Astrocyte of the cerebellum (primary cell): ENCODE data around the gene LIN37.

Experiments
- DNase-seq: peaks from one replicate; pipeline ENCODE4 v3.0.0-alpha.2; 2011; ENCODE audit warnings: low read depth
- H3K4me3 ChIP-seq: 2 replicates; pipeline ENCODE4 v1.5.1; 2011; ENCODE audit warnings: mild to moderate bottlenecking, low read depth, low read length, moderate library complexity
- CTCF ChIP-seq: IDR thresholded peaks from 2 replicates; pipeline ENCODE4 v1.5.1; 2012; ENCODE audit warnings: low read length, low read depth, moderate library complexity, mild to moderate bottlenecking; ENCODE audit errors: missing control alignments
- in situ Hi-C: cut with HindIII; loops from 2 replicates; pipeline ENCODE4 v1.10.0; 2017; ENCODE audit warnings: low sequenced_read_pairs

The LIN37 gene

GRCh38 chr19:35779033-35779432, 30.7 kb downstream of the LIN37 start:
- no peak for TF ChIP-seq CTCF
- no peak overlapping the region for H3K4me3 ChIP-seq
- DNase-seq: no peak
- in situ Hi-C loops: no loop called here

- in situ Hi-C loops: no loop called here
- TF ChIP-seq CTCF: no peak
- no peak overlapping the region for H3K4me3 ChIP-seq
- no peak for DNase-seq
These were observed 31.7 kb downstream of the LIN37 start for GRCh38 chr19:35780058-35780457.

- no peak overlapping the region for H3K4me3 ChIP-seq
- in situ Hi-C loops: no loop called here
- no peak for DNase-seq
- TF ChIP-seq CTCF: no peak
These were observed 32.3 kb downstream of the LIN37 start for GRCh38 chr19:35780717-35781116.

GRCh38 chr19:35781650-35782049, 33.3 kb downstream of the LIN37 start:
- no peak overlapping the region for H3K4me3 ChIP-seq
- TF ChIP-seq CTCF: no peak
- in situ Hi-C loops: no loop called here
- DNase-seq: no peak

GRCh38 chr19:35782589-35782988, 34.2 kb downstream of the LIN37 start:
- DNase-seq: no peak
- no peak overlapping the region for H3K4me3 ChIP-seq
- in situ Hi-C loops: no loop called here
- TF ChIP-seq CTCF: no peak

- H3K4me3 ChIP-seq: no peak overlapping the region
- DNase-seq: no peak
- in situ Hi-C loops: no loop called here
- TF ChIP-seq CTCF: no peak
These were observed 35.4 kb downstream of the LIN37 start for GRCh38 chr19:35783469-35784434.
